Activated CD4-positive, alpha-beta memory T cell treated with anti-CD3 and anti-CD28 coated beads, Interleukin-2, amount 10 ng/mL, durations not matched to agents 7 days and 5 days (primary cell): ENCODE measurements around the gene KIAA1217. TPM values are rescaled to one million over a fixed set of nuclear protein-coding genes. Genes with fewer than 3 reads are reported as not detected.

Source experiments
- CTCF ChIA-PET: fragments of 350-600 bp; sonication (Branson Sonifier 250); formaldehyde crosslinking; loops from one replicate; lab custom pipeline; 2021; ENCODE audit warnings: antibody characterized with exemption, inconsistent platforms; lab: Charles Lee
- POLR2A ChIA-PET: fragments of 350-600 bp; sonication (Branson Sonifier 250); formaldehyde crosslinking; loops from one replicate; lab custom pipeline; 2021; ENCODE audit warnings: antibody characterized with exemption; lab: Charles Lee
- DNase-seq: peaks from one replicate; pipeline ENCODE4 v3.0.0-alpha.2; 2020
- H3K27ac Mint-ChIP-seq: one replicate; pipeline ENCODE4 v1.8.0; 2021; ENCODE audit warnings: mild to moderate bottlenecking, mixed read lengths
- H3K27me3 Mint-ChIP-seq: one replicate; pipeline ENCODE4 v1.8.0; 2021; ENCODE audit warnings: mixed read lengths
- H3K36me3 Mint-ChIP-seq: one replicate; pipeline ENCODE4 v1.8.0; 2021; ENCODE audit warnings: low read depth, mixed read lengths
- H3K4me1 Mint-ChIP-seq: one replicate; pipeline ENCODE4 v1.8.0; 2021; ENCODE audit warnings: mixed read lengths
- H3K4me3 Mint-ChIP-seq: one replicate; pipeline ENCODE4 v1.8.0; 2021; ENCODE audit warnings: mild to moderate bottlenecking, mixed read lengths
- H3K9me3 Mint-ChIP-seq: one replicate; pipeline ENCODE4 v1.8.0; 2021; ENCODE audit warnings: mixed read lengths
- total RNA-seq, 2 experiments: library from RNA; stranded (reverse); gene quantifications; one replicate each; pipeline ENCODE4 v1.2.3, GENCODE V29; 2021

The KIAA1217 gene
- total RNA-seq, 2 experiments from 2014 or later, result 2.0 TPM

DNA sequence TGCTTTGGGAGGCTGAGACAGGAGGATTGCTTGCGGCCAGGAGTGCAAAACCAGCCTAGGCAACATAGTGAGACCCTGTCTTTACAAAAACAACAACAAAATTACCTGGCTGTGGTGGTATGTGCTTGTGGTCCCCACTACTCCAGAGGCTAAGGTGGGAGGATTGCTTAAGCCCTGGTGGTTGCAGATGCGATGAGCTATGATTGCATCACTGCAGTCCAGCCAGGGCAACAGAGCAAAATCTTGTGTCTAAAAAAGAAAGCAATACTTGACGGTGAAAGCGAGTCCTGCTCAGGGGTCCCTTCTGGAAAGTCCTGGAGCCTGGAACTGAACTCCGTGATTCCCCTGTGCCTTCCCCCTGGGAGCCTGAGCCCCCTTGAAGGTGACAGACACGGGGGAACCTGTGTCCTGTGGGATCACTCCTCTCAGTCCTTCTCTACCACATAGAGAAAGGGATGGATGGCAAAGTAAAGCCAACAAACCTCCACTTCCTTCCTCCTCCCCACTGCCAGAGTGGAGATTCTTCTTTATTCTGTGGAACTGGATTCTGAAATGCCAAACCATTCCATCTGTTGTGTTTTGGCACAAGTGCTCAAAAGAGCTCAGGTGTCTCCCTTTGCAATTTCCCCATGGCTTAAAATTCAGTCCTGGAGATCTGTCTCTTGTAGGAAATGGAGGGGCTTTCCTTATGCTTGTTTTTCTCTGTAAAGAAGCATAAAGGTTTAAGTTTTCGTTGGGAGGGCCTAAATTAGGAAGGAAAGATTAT, 50.6 kb downstream of the KIAA1217 start:
- Mint-ChIP-seq H3K36me3 (no peaks in the 10 kb centered on the region), H3K27me3 (peaks cover 2% of the 10 kb centered on the region), H3K27ac (no peak overlapping the region), H3K9me3 (peaks cover 2% of the 10 kb centered on the region), H3K4me1 (no peaks in the 10 kb centered on the region), H3K4me3 (no peak overlapping the region)
- DNase-seq, result no peak
- ChIA-PET POLR2A (no interaction called here), CTCF (no interaction called here)

DNA sequence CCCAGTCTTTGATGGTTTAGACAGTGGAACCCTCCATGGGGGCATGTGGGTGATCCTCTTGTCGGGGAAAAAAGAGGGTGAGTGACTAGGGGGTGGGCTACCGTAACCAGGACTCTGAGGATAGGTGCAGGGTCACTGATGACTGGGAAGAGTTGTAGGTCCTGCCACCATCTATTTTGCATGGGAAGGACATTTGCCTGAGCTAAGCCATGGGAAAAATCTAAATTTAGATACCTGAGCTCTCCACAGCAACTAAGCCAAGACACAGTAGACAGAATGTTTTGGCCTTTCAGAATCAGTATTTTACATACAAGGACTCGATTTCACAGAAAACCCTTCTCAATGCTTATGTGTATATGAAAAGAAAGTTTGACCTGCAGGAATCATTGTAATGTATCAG, 52.7 kb downstream of the KIAA1217 start:
- Mint-ChIP-seq H3K27ac (no peak overlapping the region), H3K9me3 (peaks cover 2% of the 10 kb centered on the region), H3K4me3 (no peak overlapping the region), H3K27me3 (peaks cover 2% of the 10 kb centered on the region), H3K36me3 (no peaks in the 10 kb centered on the region), H3K4me1 (no peaks in the 10 kb centered on the region)
- DNase-seq, result no peak
- POLR2A ChIA-PET, result no interaction called here
- CTCF ChIA-PET, result no interaction called here

DNA sequence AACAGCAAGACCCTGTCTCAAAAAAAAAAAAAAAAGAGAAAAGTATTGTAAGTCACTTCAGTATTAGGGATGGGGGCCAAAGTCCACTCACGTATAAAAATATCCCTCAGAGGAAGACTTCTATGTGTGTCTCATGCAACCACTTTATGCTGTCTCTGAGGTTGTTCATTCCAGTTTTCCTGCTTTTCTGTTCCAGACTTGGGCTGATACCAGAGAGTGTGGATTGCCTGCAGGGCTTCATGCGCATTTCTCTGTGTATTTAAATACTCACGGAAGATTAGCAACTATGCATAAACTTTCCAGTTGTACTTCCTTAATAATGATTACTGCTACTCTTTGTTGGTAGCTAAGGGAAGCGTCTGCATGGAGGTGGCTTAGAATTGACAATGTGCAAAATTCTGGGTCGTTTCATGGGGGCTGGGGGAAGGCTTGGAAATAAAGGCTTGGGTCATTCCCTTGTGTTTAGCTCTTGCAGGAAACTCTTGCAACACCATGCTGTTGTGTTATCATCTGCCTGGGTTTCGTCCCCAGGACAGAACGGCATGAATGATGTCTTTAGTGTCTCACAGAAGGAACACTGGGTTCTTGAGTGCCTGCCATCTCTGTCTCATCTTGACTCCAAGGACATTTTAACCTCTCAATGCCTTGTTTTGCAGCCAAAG, 54.1 kb downstream of the KIAA1217 start:
- Mint-ChIP-seq H3K27ac (no peak overlapping the region), H3K36me3 (no peaks in the 10 kb centered on the region), H3K9me3 (peaks cover 2% of the 10 kb centered on the region), H3K4me1 (no peaks in the 10 kb centered on the region), H3K27me3 (no peaks in the 10 kb centered on the region), H3K4me3 (no peak overlapping the region)
- ChIA-PET POLR2A (no interaction called here), CTCF (no interaction called here)
- DNase-seq, result no peak

DNA sequence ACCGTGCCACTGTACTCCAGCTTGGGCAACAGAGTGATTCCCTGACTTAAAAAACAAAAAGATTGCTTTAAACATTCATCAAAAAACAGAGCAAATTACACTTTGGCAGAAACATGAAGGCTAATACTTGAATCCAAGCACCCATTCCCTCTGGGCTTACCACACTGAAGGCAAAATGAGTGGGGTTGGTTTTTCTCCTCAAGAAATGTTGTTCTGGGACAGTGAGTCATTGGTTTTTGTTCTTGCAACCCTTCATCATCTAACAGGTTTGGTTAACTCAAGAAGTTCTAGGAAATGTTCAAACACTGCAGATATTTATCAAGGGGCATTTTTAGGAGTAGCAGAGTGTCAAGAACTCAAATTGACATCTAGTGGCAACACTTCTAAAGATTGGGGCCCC, 60.5 kb downstream of the KIAA1217 start:
- Mint-ChIP-seq H3K36me3 (no peaks in the 10 kb centered on the region), H3K9me3 (no peaks in the 10 kb centered on the region), H3K4me1 (no peaks in the 10 kb centered on the region), H3K27me3 (no peaks in the 10 kb centered on the region), H3K4me3 (no peak overlapping the region), H3K27ac (no peak overlapping the region)
- no peak for DNase-seq
- ChIA-PET CTCF (no interaction called here), POLR2A (no interaction called here)

DNA sequence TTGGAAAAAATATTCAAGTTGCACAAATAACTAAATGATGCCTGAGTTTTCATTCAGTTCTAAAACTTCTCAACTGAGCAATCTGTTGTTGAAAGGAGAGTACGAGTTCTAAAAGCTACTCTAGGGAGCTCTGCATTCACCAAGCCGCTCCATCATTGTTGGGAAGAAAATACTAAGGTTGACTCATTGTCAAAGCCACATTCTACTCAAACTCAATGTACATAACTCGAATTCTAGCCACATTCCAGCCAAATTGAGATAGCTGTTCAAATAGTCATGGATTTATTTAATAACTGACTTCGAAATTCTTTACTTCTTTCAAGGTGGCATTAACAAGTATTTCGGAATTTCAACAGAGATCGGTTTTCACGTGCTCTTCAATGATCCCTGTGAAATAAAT, 63.4 kb downstream of the KIAA1217 start:
- Mint-ChIP-seq H3K4me1 (no peaks in the 10 kb centered on the region), H3K4me3 (no peak overlapping the region), H3K36me3 (no peaks in the 10 kb centered on the region), H3K9me3 (no peaks in the 10 kb centered on the region), H3K27ac (no peak overlapping the region), H3K27me3 (no peaks in the 10 kb centered on the region)
- no peak for DNase-seq
- POLR2A ChIA-PET, result no interaction called here
- CTCF ChIA-PET, result no interaction called here

DNA sequence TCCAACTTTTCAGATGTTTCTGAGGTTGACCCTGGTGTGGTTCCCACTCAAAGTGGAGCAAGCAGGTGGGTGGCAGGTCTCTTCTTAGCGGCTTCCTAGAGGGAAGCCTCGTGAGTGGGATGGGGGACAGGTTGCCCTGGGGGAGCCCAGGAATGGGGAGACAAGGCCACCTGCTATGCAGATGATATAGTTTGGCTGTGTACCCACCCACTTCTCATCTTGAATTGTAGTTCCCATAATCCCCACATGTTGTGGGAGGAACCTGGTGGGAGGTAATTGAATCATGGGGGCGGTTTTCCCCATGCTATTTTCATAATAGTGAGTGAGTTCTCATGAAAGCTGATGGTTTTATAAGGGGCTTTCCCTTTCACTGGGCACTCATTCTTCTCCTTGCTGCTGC, 68.3 kb downstream of the KIAA1217 start:
- Mint-ChIP-seq H3K36me3 (no peaks in the 10 kb centered on the region), H3K27ac (no peak overlapping the region), H3K4me1 (no peaks in the 10 kb centered on the region), H3K4me3 (no peak overlapping the region), H3K9me3 (peaks cover 10% of the 10 kb centered on the region), H3K27me3 (no peaks in the 10 kb centered on the region)
- CTCF ChIA-PET, result no interaction called here
- DNase-seq, result no peak
- POLR2A ChIA-PET, result no interaction called here

DNA sequence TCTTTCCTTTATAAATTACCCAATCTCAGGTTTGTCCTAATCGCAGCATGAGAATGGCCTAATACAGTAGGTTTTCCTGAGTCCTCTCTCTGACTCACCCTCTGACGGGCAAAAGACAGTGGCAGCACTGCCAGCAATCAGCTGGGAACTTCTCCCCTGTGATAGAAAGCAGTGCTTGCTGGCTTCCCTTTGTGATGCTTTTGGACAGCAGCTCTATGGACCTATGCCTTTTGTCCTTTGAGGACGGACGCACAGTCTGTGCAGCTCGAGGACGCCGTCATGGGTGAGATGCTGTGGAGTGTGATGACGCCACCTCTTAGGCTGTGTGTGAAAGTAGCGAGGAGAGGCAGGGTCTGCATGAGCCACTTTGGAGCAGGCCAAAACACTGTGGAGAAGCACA, 68.8 kb downstream of the KIAA1217 start:
- Mint-ChIP-seq H3K27me3 (no peaks in the 10 kb centered on the region), H3K27ac (no peak overlapping the region), H3K4me1 (no peaks in the 10 kb centered on the region), H3K9me3 (peaks cover 10% of the 10 kb centered on the region), H3K4me3 (no peak overlapping the region), H3K36me3 (no peaks in the 10 kb centered on the region)
- POLR2A ChIA-PET, result no interaction called here
- CTCF ChIA-PET, result no interaction called here
- no peak for DNase-seq

DNA sequence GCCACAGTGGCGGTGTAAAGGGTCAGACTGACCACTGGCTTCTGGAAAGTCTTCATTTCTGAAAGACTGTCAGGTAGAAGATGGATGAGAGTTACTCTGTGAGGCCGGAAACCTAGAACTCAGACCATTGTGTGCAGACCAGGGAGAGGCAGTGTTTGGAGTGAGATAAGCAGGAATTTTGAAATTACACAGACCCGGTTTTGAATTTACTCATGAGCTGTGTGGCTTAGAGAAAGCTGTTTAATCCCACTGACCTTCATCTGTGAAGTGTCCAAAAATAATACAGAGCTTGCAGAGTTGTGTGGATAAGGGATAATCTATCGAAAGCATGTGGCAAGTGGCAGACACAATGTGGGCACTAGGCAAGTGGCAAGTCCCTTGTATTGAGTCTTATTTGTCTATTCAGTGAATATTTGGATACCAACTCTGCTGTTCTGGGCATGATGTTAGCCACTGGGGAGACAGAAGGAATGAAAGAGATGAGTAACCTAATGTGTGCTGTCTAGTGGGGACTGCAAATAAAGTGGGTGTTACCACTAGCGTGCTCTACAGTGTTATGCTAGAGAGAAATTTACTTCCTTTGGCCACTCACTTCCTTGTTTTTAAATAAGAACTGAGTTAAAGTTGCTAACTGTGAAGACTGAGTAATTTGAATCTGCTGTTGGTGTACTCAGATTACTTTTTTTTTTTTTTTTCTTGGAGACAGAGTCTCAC, 69.4 kb downstream of the KIAA1217 start:
- no peaks in the 10 kb centered on the region for H3K27me3 Mint-ChIP-seq
- POLR2A ChIA-PET, result no interaction called here
- CTCF ChIA-PET, result no interaction called here

DNA sequence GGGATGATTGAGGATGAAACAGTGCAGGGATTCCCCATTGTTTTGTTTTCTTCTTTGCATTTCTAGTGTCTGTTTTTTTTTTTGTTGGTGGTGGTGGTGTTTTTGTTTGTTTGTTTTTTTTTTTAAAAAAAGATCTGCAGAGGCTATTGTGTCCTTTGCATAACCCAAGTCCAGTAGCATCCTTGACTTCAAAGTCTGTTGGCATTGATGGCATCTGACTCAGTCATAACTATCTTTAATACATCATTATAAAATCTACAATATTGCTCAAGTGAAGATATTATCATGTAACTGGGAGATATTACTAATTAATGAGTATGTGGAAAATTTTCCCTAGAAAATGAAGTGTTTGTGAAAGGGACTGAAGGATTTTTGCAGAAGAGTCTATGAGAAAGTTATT, 70.2 kb downstream of the KIAA1217 start:
- Mint-ChIP-seq H3K4me3 (no peak overlapping the region), H3K36me3 (no peaks in the 10 kb centered on the region), H3K27ac (no peak overlapping the region), H3K4me1 (no peaks in the 10 kb centered on the region), H3K27me3 (no peaks in the 10 kb centered on the region), H3K9me3 (peaks cover 10% of the 10 kb centered on the region)
- no peak for DNase-seq
- POLR2A ChIA-PET, result no interaction called here
- CTCF ChIA-PET, result no interaction called here

More for the DNA sequence above, 69.4 kb downstream of the KIAA1217 start:
- Mint-ChIP-seq H3K4me3 (no peak overlapping the region), H3K27ac (no peak overlapping the region), H3K4me1 (no peaks in the 10 kb centered on the region), H3K36me3 (no peaks in the 10 kb centered on the region), H3K9me3 (peaks cover 10% of the 10 kb centered on the region)
- DNase-seq, result no peak

DNA sequence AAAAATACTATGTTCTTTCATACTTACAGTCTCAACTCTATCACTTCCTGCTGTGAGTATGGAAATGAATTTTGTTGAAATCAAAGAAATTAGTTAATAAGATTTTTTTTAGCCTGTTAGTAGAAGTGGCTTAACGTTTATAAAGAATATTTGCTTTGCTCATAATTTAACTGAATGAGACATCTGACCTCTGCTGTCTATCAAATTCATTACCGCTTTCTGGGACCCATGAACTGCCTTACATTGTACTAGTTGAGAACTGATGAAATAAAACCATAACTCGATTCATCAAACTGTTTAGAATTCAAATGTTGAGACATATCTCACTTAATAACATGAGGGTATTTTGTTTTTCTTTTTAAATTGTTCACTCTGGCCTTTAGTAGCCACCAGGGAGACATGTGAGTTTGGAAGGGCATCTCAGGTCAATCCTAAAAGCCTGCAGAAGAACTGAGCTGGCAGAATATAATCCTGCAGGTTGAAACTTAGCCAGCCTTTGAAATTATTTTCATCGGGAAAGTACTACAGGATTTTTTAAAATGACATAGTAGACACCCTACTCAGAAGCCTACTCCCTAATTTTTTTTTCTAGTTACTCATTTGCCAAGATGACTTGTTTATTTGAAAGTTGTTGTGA, 78.7 kb downstream of the KIAA1217 start:
- POLR2A ChIA-PET, result no interaction called here
- CTCF ChIA-PET, result no interaction called here

DNA sequence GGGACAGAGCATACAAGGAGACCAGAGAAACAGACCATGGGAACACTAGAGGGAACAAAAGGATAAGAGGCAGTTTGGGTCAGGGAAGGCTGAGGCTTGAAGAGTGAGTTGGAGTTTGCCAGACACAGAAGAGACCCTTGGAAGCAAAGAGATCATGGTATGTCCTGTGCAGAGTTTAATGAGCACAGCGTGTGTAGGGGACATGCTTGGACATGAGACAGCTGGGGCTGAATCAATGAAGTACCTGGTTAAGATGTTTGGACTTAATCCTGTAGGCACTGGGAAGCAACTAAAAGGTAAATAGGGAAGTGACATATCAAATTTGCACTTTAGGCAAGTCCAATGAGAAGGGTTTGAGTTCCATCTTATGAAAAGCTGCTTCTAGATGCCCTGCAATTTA, 79.6 kb downstream of the KIAA1217 start:
- Mint-ChIP-seq H3K36me3 (no peaks in the 10 kb centered on the region), H3K27ac (no peak overlapping the region)
- CTCF ChIA-PET, result no interaction called here

More for the DNA sequence above, 78.7 kb downstream of the KIAA1217 start:
- H3K27me3 Mint-ChIP-seq, result no peaks in the 10 kb centered on the region
- H3K4me3 Mint-ChIP-seq, result no peak overlapping the region
- no peaks in the 10 kb centered on the region for H3K4me1 Mint-ChIP-seq
- peaks cover 4% of the 10 kb centered on the region for H3K9me3 Mint-ChIP-seq
- DNase-seq, result no peak
- no peak overlapping the region for H3K27ac Mint-ChIP-seq
- no peaks in the 10 kb centered on the region for H3K36me3 Mint-ChIP-seq

DNA sequence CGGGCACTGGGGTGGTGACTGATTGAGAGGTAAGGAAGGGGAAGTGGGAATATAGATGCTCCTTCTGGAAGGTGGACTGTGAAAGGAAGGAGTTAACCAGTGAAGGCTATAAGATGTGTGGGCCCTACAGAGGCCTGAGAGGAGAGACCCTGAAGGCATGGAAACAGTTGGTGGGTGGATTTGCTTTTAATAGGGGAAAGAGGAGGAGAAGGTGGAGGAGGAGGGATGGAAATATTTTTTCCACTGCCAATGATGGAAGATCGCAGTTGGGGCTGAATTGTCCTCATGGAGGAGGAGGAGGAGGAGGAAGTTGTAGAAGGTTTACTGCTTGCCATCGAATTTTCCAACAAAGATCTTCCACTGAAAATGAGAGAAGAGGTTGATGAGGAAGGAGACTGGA, 80.3 kb downstream of the KIAA1217 start:
- Mint-ChIP-seq H3K4me1 (no peaks in the 10 kb centered on the region), H3K4me3 (no peak overlapping the region), H3K27me3 (no peaks in the 10 kb centered on the region), H3K36me3 (no peaks in the 10 kb centered on the region), H3K9me3 (peaks cover 5% of the 10 kb centered on the region), H3K27ac (no peak overlapping the region)
- ChIA-PET POLR2A (no interaction called here), CTCF (no interaction called here)
- no peak for DNase-seq

More for the DNA sequence above, 79.6 kb downstream of the KIAA1217 start:
- Mint-ChIP-seq H3K4me1 (no peaks in the 10 kb centered on the region), H3K9me3 (peaks cover 4% of the 10 kb centered on the region), H3K4me3 (no peak overlapping the region), H3K27me3 (no peaks in the 10 kb centered on the region)
- no peak for DNase-seq
- POLR2A ChIA-PET, result no interaction called here
